Mucosa of descending colon (tissue), 3 donors: ENCODE measurements around the gene PRPF40B. TPM values are rescaled to one million over a fixed set of nuclear protein-coding genes. Genes with fewer than 3 reads are reported as not detected.

Source experiments
- ATAC-seq: fragments of 200-7000 bp; cut with Tn5 transposase; one replicate; pipeline ENCODE4 v1.9.1; 2020; ENCODE audit warnings: mild to moderate bottlenecking, moderate library complexity
- DNase-seq, 3 donors: peaks; one replicate each; pipeline ENCODE4 v3.0.0-alpha.2; 2020
- H3K36me3 ChIP-seq: fragments of 200-600 bp; one replicate; pipeline ENCODE4 v1.8.0; 2021; ENCODE audit warnings: low read depth, mild to moderate bottlenecking
- H3K4me1 ChIP-seq: fragments of 200-600 bp; one replicate; pipeline ENCODE4 v1.8.0; 2021; ENCODE audit warnings: low read depth, mild to moderate bottlenecking
- H3K4me3 ChIP-seq: fragments of 200-600 bp; one replicate; pipeline ENCODE4 v1.8.0; 2021; ENCODE audit warnings: mild to moderate bottlenecking
- H3K9me3 ChIP-seq: fragments of 200-600 bp; one replicate; pipeline ENCODE4 v1.8.0; 2021; ENCODE audit warnings: mild to moderate bottlenecking
- CTCF ChIP-seq: fragments of 200-600 bp; IDR thresholded peaks from one replicate; pipeline ENCODE4 v1.8.0; 2022; ENCODE audit warnings: antibody characterized with exemption, mild to moderate bottlenecking
- intact Hi-C, 2 donors: fragments of 100-400 bp; cut with DNase I in 1 of 2; cut with micrococcal nuclease in 1 of 2; formaldehyde crosslinking; loops; one replicate each; pipeline versions ENCODE4 v1.11.0 to v1.11.1; 2022; cut with DNase I, micrococcal nuclease
- total RNA-seq, 3 donors: library from RNA; stranded (reverse); fragmentation: NEBNext Ultra II Directional in 2 of 3; extraction: Animal tissue kit (Norgen Biotek cat#: 25700) in 2 of 3; gene quantifications; one replicate each; pipeline versions ENCODE4 v1.2.1 to v1.2.4, GENCODE V29; 2021 to 2023
- donor health status: DM: no; HTN: no; CAD: no; lungs with moderate emphysema.
- donor health status: DM: no; HTN: no; CAD: no.
- donor health status: DM: no; HTN: yes; CAD: no.

PRPF40B gene
- total RNA-seq, 3 donors from 2014 or later, result 11.5 to 27.2 (median 12.7) TPM

DNA sequence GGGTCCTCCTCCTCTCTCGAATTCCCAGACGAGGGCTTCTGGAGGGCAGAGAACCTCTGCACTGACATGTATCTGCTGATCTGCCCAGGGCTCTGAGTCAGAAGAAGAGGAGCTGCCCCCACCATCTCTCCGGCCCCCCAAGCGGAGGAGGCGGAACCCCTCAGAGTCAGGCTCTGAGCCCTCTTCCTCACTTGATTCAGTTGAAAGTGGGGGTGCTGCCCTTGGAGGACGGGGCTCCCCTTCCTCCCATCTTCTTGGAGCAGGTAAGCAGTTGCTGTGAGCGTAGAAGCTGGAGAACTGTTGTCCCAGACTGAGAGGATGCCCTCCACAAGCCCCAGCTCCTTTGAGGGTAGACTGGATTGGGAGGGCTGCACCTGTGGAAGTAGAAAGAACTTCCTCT is 19.8 kb downstream of the PRPF40B start:
- no peak overlapping the region for H3K4me3 ChIP-seq
- H3K9me3 ChIP-seq, result no peaks in the 10 kb centered on the region
- DNase-seq (no peak), ATAC-seq (no peak)
- intact Hi-C loops, result loop anchor here in 1 of 2 donors (5.0 kb wide), 1 partner anchor 64 kb away; the partner anchor contains the start of gene FMNL3
- no peak for TF ChIP-seq CTCF
- no peaks in the 10 kb centered on the region for H3K4me1 ChIP-seq
- no peaks in the 10 kb centered on the region for H3K36me3 ChIP-seq

GRCh38 chr12:49643961-49644619 is 20.7 kb downstream of the PRPF40B start:
- DNase-seq, result no peak
- no peaks in the 10 kb centered on the region for H3K36me3 ChIP-seq
- no peak for ATAC-seq
- no peaks in the 10 kb centered on the region for H3K4me1 ChIP-seq
- TF ChIP-seq CTCF, result no peak
- H3K9me3 ChIP-seq, result no peaks in the 10 kb centered on the region
- no peak overlapping the region for H3K4me3 ChIP-seq
- intact Hi-C loops, result loop anchor here (2.0 to 5.0 kb wide), 2 partner anchors 63 kb away; partner anchors contain the start of gene FMNL3 (in 2 of the 2)

GRCh38 chr12:49644620-49644994 is 21.2 kb downstream of the PRPF40B start:
- Histone ChIP-seq H3K4me1 (no peaks in the 10 kb centered on the region), H3K36me3 (no peaks in the 10 kb centered on the region), H3K9me3 (no peaks in the 10 kb centered on the region), H3K4me3 (no peak overlapping the region)
- ATAC-seq (peak; percentile 83), DNase-seq (peak; percentile 76 to 88 (median 78))
- intact Hi-C loops, result loop anchor here (2.0 to 5.0 kb wide), 2 partner anchors 62 to 63 kb away; partner anchors contain the start of gene FMNL3 (in 2 of the 2)
- peak; percentile 80 for TF ChIP-seq CTCF

GRCh38 chr12:49645146-49646039 is 22.0 kb downstream of the PRPF40B start:
- no peak for TF ChIP-seq CTCF
- no peak for ATAC-seq
- Histone ChIP-seq H3K9me3 (no peaks in the 10 kb centered on the region), H3K4me1 (no peaks in the 10 kb centered on the region), H3K4me3 (no peak overlapping the region), H3K36me3 (no peaks in the 10 kb centered on the region)
- intact Hi-C loops, result loop anchor here in 1 of 2 donors (2.0 kb wide), 1 partner anchor 61 kb away; the partner anchor contains the start of gene FMNL3
- DNase-seq, result no peak

DNA sequence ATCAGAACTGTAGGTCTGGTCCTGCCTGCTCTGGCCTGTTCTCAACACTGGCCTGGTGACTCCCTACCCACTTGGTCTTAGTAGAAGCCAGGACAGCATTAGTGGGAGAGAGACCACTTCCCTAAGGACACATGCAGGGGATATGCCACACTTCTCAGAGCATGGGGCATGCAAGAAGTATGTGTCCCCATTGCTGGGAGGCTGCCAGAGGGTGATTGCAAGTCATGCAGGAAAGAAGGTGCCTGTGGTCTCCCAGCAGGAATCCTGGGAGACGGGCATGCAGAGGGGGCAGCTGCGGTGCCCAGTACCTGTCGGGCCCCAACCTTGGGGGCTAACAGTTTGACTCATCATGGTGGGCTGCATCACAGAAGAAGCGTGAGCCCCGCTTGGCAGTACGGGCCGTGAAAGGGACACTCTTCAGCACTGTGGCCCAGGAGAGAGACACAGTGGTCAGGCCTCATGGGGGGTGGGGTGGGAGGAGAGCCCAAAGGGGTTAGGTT is 23.0 kb downstream of the PRPF40B start:
- Histone ChIP-seq H3K4me1 (no peaks in the 10 kb centered on the region), H3K9me3 (no peaks in the 10 kb centered on the region), H3K4me3 (no peak overlapping the region), H3K36me3 (no peaks in the 10 kb centered on the region)
- intact Hi-C loops, result no loop called here
- TF ChIP-seq CTCF, result no peak
- ATAC-seq (no peak), DNase-seq (no peak)
